Measurements from ENCODE around the gene NUBP2.

The NUBP2 gene

GRCh38 chr16:1765826-1766225 is 16.9 kb upstream of the NUBP2 start:
- ChIA-PET CTCF (interaction anchor here (0.6 kb wide), 1 partner anchor 17 kb away, joined by 3 read pairs; the partner anchor contains the start of genes NUBP2 and SPSB3), POLR2A (interaction anchor here (0.8 kb wide), 1 partner anchor 199 kb away, joined by 4 read pairs; the partner anchor contains the start of gene RPS2)
- TF ChIP-seq ZNF155 (tag by site-specific recombination; IDR thresholded peaks at IDR 0.05) (no peak), EGR2 (tag by site-specific recombination; IDR thresholded peaks at IDR 0.05; ENCODE audit: low read depth) (no peak), GFI1B (tag by site-specific recombination; IDR thresholded peaks at IDR 0.05) (no peak), GLIS1 (tag by site-specific recombination; IDR thresholded peaks at IDR 0.05) (no peak), YY2 (tag by site-specific recombination; IDR thresholded peaks at IDR 0.05) (no peak), KLF17 (tag by site-specific recombination; IDR thresholded peaks at IDR 0.05) (no peak), ZNF645 (tag by site-specific recombination; IDR thresholded peaks at IDR 0.05) (no peak), ZNF785 (tag by site-specific recombination; IDR thresholded peaks at IDR 0.05) (no peak), ZNF140 (tag by site-specific recombination; IDR thresholded peaks at IDR 0.05) (no peak), ZNF16 (tag by site-specific recombination; IDR thresholded peaks at IDR 0.05; ENCODE audit: low read depth) (no peak), ZNF585B (tag by site-specific recombination; IDR thresholded peaks at IDR 0.05) (no peak), ZNF654 (tag by site-specific recombination; IDR thresholded peaks at IDR 0.05; ENCODE audit: low read depth) (no peak), ZNF239 (tag by site-specific recombination; IDR thresholded peaks at IDR 0.05) (no peak), ZNF501 (tag by site-specific recombination; IDR thresholded peaks at IDR 0.05) (no peak), IKZF3 (tag by site-specific recombination; IDR thresholded peaks at IDR 0.05) (no peak), ZNF629 (tag by site-specific recombination; IDR thresholded peaks at IDR 0.05) (no peak), ZNF623 (tag by site-specific recombination; IDR thresholded peaks at IDR 0.05) (no peak), KLF16 (tag by site-specific recombination; IDR thresholded peaks at IDR 0.05) (no peak), ZNF211 (tag by site-specific recombination; IDR thresholded peaks at IDR 0.05; ENCODE audit: low read depth) (no peak)
- Histone ChIP-seq H3K4me3 (ENCODE audit: low read depth, low read length) (no peak overlapping the region), H3K36me3 (ENCODE audit: control insufficient read depth in 2 of 2, insufficient read depth in 1 of 2, low read length in 2 of 2) (peaks cover 0 to 93% of the 10 kb centered on the region in 2 experiments; a peak in 1 of 3 replicates), H3K4me1 (ENCODE audit: control insufficient read depth, insufficient read depth, low read length) (peaks cover 3% of the 10 kb centered on the region; the same call in 1 of the 2 replicates), H3K9me3 (ENCODE audit: control insufficient read depth, insufficient read depth, low read depth, low read length) (no peaks in the 10 kb centered on the region), H3K27ac (ENCODE audit: extremely low read depth, low read depth, low read length) (no peak overlapping the region)

- H3K36me3 ChIP-seq (ENCODE audit: control insufficient read depth in 2 of 2, insufficient read depth in 1 of 2, low read length in 2 of 2) = peaks cover 0 to 89% of the 10 kb centered on the region in 2 experiments; a peak in 1 of 3 replicates
- POLR2A ChIA-PET = no interaction called here
- CTCF ChIA-PET = no interaction called here
- no peaks in the 10 kb centered on the region for H3K9me3 ChIP-seq (ENCODE audit: control insufficient read depth, insufficient read depth, low read depth, low read length)
- H3K27ac ChIP-seq (ENCODE audit: extremely low read depth, low read depth, low read length) = no peak overlapping the region
- TF ChIP-seq ZSCAN16 (tag by site-specific recombination; IDR thresholded peaks at IDR 0.05) (no peak), SCRT2 (tag by site-specific recombination; IDR thresholded peaks at IDR 0.05) (no peak), ZNF169 (tag by site-specific recombination; IDR thresholded peaks at IDR 0.05) (no peak), ZSCAN5A (tag by site-specific recombination; IDR thresholded peaks at IDR 0.05) (no peak)
- no peak overlapping the region for H3K4me3 ChIP-seq (ENCODE audit: low read depth, low read length)
- peaks cover 3% of the 10 kb centered on the region; the same call in 1 of the 2 replicates for H3K4me1 ChIP-seq (ENCODE audit: control insufficient read depth, insufficient read depth, low read length)
Measured at GRCh38 chr16:1766231-1766630, 16.5 kb upstream of the NUBP2 start.

All from HEK293 (cell line).